ENCODE results near the gene BRINP1.

- TF ChIP-seq POLR2A (IDR thresholded peaks at IDR 0.05; ENCODE audit: low read length) (no peak), GATA1 (IDR thresholded peaks at IDR 0.05; ENCODE audit: low read depth, low read length) (no peak)
Measured at GRCh38 chr9:119391878-119392277, 22.6 kb upstream of the BRINP1 start.
